AG04450 (cell line): ENCODE results near the gene PDZD2. TPM values are rescaled to one million over a fixed set of nuclear protein-coding genes. Genes with fewer than 3 reads are reported as not detected.

Experiments used
- CTCF ChIA-PET: fragments of 300-600, 350-600 bp; formaldehyde crosslinking; extraction: SDS; loops from one replicate; lab custom pipeline; 2022; ENCODE audit warnings: antibody characterized with exemption, inconsistent platforms; lab: Charles Lee
- POLR2A ChIA-PET: fragments of 350-600 bp; formaldehyde crosslinking; extraction: SDS; loops from one replicate; lab custom pipeline; 2021; ENCODE audit warnings: antibody characterized with exemption, inconsistent platforms; lab: Yijun Ruan, JAX
- DNase-seq: peaks from one replicate; pipeline ENCODE4 v3.0.0-alpha.2; 2011; ENCODE audit warnings: low read depth, low spot score
- H3K27ac ChIP-seq: one replicate; pipeline ENCODE4 v1.5.1; 2012; ENCODE audit warnings: low read depth, low read length, control low read depth
- H3K27me3 ChIP-seq: one replicate; pipeline ENCODE4 v1.6.0; 2012; ENCODE audit warnings: low read length; ENCODE audit not compliant: control insufficient read depth, insufficient read depth
- H3K4me3 ChIP-seq: 2 replicates; pipeline ENCODE4 v1.5.1; 2011; ENCODE audit warnings: mild to moderate bottlenecking, low read depth, low read length, control low read depth
- H3K9me3 ChIP-seq: 2 replicates; pipeline ENCODE4 v1.5.1; 2012; ENCODE audit warnings: low read length; ENCODE audit not compliant: control insufficient read depth, insufficient read depth
- CTCF ChIP-seq: IDR thresholded peaks from 2 replicates; pipeline ENCODE4 v1.5.1; 2011; ENCODE audit warnings: low read depth, low read length, control low read depth, inconsistent platforms
- polyA plus RNA-seq: library from polyadenylated mRNA; depleted of rRNA; stranded (reverse); fragments of >200 nt; gene quantifications from 2 replicates; pipeline ENCODE4 v1.2.3, GENCODE V29; 2011

Gene PDZD2
- polyA plus RNA-seq, 1 experiment, result 0.40 TPM

GRCh38 chr5:31767335-31768031 is 128.6 kb downstream of the PDZD2 start:
- no peak for TF ChIP-seq CTCF
- no peak for DNase-seq
- H3K27ac ChIP-seq, result no peak overlapping the region
- CTCF ChIA-PET, result no interaction called here
- H3K27me3 ChIP-seq, result no peaks in the 10 kb centered on the region
- no peaks in the 10 kb centered on the region for H3K9me3 ChIP-seq
- POLR2A ChIA-PET, result no interaction called here
- H3K4me3 ChIP-seq, result no peak overlapping the region

GRCh38 chr5:31768046-31768445 is 129.1 kb downstream of the PDZD2 start:
- Histone ChIP-seq H3K27ac (no peak overlapping the region), H3K4me3 (no peak overlapping the region), H3K27me3 (no peaks in the 10 kb centered on the region), H3K9me3 (no peaks in the 10 kb centered on the region)
- ChIA-PET POLR2A (no interaction called here), CTCF (no interaction called here)
- TF ChIP-seq CTCF, result no peak
- DNase-seq, result no peak

GRCh38 chr5:31768784-31769183 is 129.9 kb downstream of the PDZD2 start:
- TF ChIP-seq CTCF, result no peak
- no peak for DNase-seq
- CTCF ChIA-PET, result no interaction called here
- Histone ChIP-seq H3K27me3 (no peaks in the 10 kb centered on the region), H3K9me3 (no peaks in the 10 kb centered on the region), H3K4me3 (no peak overlapping the region), H3K27ac (no peak overlapping the region)
- POLR2A ChIA-PET, result no interaction called here

- no peaks in the 10 kb centered on the region for H3K9me3 ChIP-seq
- ChIA-PET CTCF (interaction anchor here (0.7 kb wide), 1 partner anchor 114 kb away, joined by 3 read pairs; no protein-coding TSS in a partner anchor), POLR2A (no interaction called here)
- no peak for TF ChIP-seq CTCF
- H3K27ac ChIP-seq, result no peak overlapping the region
- DNase-seq, result no peak
- no peaks in the 10 kb centered on the region for H3K27me3 ChIP-seq
- no peak overlapping the region for H3K4me3 ChIP-seq
These were observed 130.6 kb downstream of the PDZD2 start for GRCh38 chr5:31769530-31769929.

- H3K9me3 ChIP-seq, result no peaks in the 10 kb centered on the region
- no peak overlapping the region for H3K27ac ChIP-seq
- TF ChIP-seq CTCF, result no peak
- H3K27me3 ChIP-seq, result no peaks in the 10 kb centered on the region
- DNase-seq, result no peak
- POLR2A ChIA-PET, result no interaction called here
- H3K4me3 ChIP-seq, result no peak overlapping the region
- CTCF ChIA-PET, result interaction anchor here (0.7 to 0.9 kb wide), 2 partner anchors 113 to 306 kb away, joined by 3 read pairs; no protein-coding TSS in a partner anchor
These were observed 131.3 kb downstream of the PDZD2 start for GRCh38 chr5:31770132-31770720.
